GM12873 (cell line): ENCODE results near the gene NAT8L.

ENCODE experiments used
- CTCF ChIP-seq: IDR thresholded peaks from 2 replicates; pipeline ENCODE4 v1.5.1; 2012; ENCODE audit warnings: low read depth, mild to moderate bottlenecking, moderate library complexity, low read length, control low read depth; ENCODE audit not compliant: insufficient read depth; ENCODE audit errors: missing control alignments

The NAT8L gene

GRCh38 chr4:2090642-2091041 lies 31.5 kb downstream of the NAT8L start:
- TF ChIP-seq CTCF, result no peak

GRCh38 chr4:2091990-2092668 lies 33.0 kb downstream of the NAT8L start:
- TF ChIP-seq CTCF, result no peak

- no peak for TF ChIP-seq CTCF
Observed at GRCh38 chr4:2092669-2093053, 33.5 kb downstream of the NAT8L start.

GRCh38 chr4:2093265-2093664 lies 34.1 kb downstream of the NAT8L start:
- no peak for TF ChIP-seq CTCF

GRCh38 chr4:2094545-2094944 lies 35.4 kb downstream of the NAT8L start:
- TF ChIP-seq CTCF, result no peak

- TF ChIP-seq CTCF, result no peak
Observed at GRCh38 chr4:2095236-2096072, 36.3 kb downstream of the NAT8L start.

GRCh38 chr4:2096073-2096609 lies 37.0 kb downstream of the NAT8L start:
- TF ChIP-seq CTCF, result no peak
